PC-3 (cell line): ENCODE data around the gene GAB2. TPM values are rescaled to one million over a fixed set of nuclear protein-coding genes. Genes with fewer than 3 reads are reported as not detected.

ENCODE experiments used
- ATAC-seq: fragments of 200-7000 bp; cut with Tn5 transposase; 2 replicates; pipeline ENCODE4 v1.9.1; 2020; ENCODE audit warnings: mild to moderate bottlenecking, moderate library complexity
- BruUV-seq: library from RNA; stranded (reverse); fragments of 400-500 nt; replicated peaks from 2 replicates; lab custom pipeline; 2021; lab: Mats Ljungman, UMichigan
- CTCF ChIA-PET: fragments of 300-600 bp; sonication (Branson Sonifier 250); formaldehyde crosslinking; loops from one replicate; lab custom pipeline; 2022; ENCODE audit warnings: antibody characterized with exemption; lab: Charles Lee
- POLR2A ChIA-PET: fragments of 300-600 bp; sonication (Branson Sonifier 250); formaldehyde crosslinking; loops from one replicate; lab custom pipeline; 2022; ENCODE audit warnings: antibody characterized with exemption; ENCODE audit not compliant: unreplicated experiment; lab: Charles Lee
- DNase-seq: peaks from one replicate; pipeline ENCODE4 v3.0.0-alpha.2; 2015
- H2AFZ ChIP-seq: fragments of 300-600 bp; sonication (generic); 2 replicates; pipeline ENCODE4 v1.6.0; 2016; ENCODE audit warnings: antibody characterized with exemption, low read length
- H3F3A ChIP-seq: fragments of 300-600 bp; sonication (generic); one replicate; pipeline ENCODE4 v1.6.0; 2017; ENCODE audit warnings: antibody characterized with exemption, low read length, control low read depth, mild to moderate bottlenecking; ENCODE audit not compliant: unreplicated experiment
- H3K27ac ChIP-seq: fragments of 300-600 bp; sonication (generic); 2 replicates; pipeline ENCODE4 v1.5.1; 2016; ENCODE audit warnings: mild to moderate bottlenecking, low read length
- H3K27me3 ChIP-seq: fragments of 300-600 bp; sonication (generic); 2 replicates; pipeline ENCODE4 v1.6.1; 2016; ENCODE audit warnings: low read length, mixed read lengths
- H3K36me3 ChIP-seq: fragments of 300-600 bp; sonication (generic); 2 replicates; pipeline ENCODE4 v1.6.1; 2016; ENCODE audit warnings: low read depth, mixed run types, low read length, mixed read lengths
- H3K4me1 ChIP-seq: fragments of 300-600 bp; sonication (generic); 2 replicates; pipeline ENCODE4 v1.5.1; 2016; ENCODE audit warnings: low read length; ENCODE audit not compliant: insufficient read depth
- H3K4me2 ChIP-seq: fragments of 300-600 bp; sonication (generic); 2 replicates; pipeline ENCODE4 v1.6.0; 2016; ENCODE audit warnings: low read length
- H3K4me3 ChIP-seq: fragments of 300-600 bp; sonication (generic); 2 replicates; pipeline ENCODE4 v1.5.1; 2016; ENCODE audit warnings: mild to moderate bottlenecking, low read length, mixed read lengths
- H3K79me2 ChIP-seq: fragments of 300-600 bp; sonication (generic); 2 replicates; pipeline ENCODE4 v1.6.1; 2017; ENCODE audit warnings: low read length, mixed read lengths
- H3K9ac ChIP-seq: fragments of 300-600 bp; sonication (generic); 2 replicates; pipeline ENCODE4 v1.6.0; 2016; ENCODE audit warnings: mild to moderate bottlenecking, low read length
- H3K9me2 ChIP-seq: fragments of 300-600 bp; sonication (generic); replicated peaks from 2 replicates; pipeline ENCODE4 v1.6.1; 2016; ENCODE audit warnings: mixed run types, low read length, mixed read lengths
- H3K9me3 ChIP-seq: fragments of 300-600 bp; sonication (generic); 2 replicates; pipeline ENCODE4 v1.6.1; 2016; ENCODE audit warnings: low read length, mixed read lengths
- H4K20me1 ChIP-seq: fragments of 300-600 bp; sonication (generic); 2 replicates; pipeline ENCODE4 v1.6.1; 2016; ENCODE audit warnings: low read length, mixed read lengths
- CTCF ChIP-seq: fragments of 300-600 bp; sonication (generic); conservative IDR thresholded peaks from 2 replicates; pipeline ENCODE4 v1.5.1; 2017; ENCODE audit warnings: antibody characterized with exemption, low read depth, mild to moderate bottlenecking, low read length
- EZH2 ChIP-seq: fragments of 300-600 bp; sonication (generic); IDR thresholded peaks from one replicate; pipeline ENCODE4 v1.6.1; 2017; ENCODE audit warnings: antibody characterized with exemption, mild to moderate bottlenecking, low read length; ENCODE audit not compliant: unreplicated experiment
- EZH2phosphoT487 ChIP-seq: fragments of 300-600 bp; sonication (generic); IDR thresholded peaks from 2 replicates; pipeline ENCODE4 v1.6.1; 2018; ENCODE audit warnings: mild to moderate bottlenecking, antibody characterized with exemption, low read length, borderline replicate concordance
- intact Hi-C: fragments of 100-400 bp; cut with micrococcal nuclease; formaldehyde crosslinking; loops from 2 replicates; pipeline ENCODE4 v1.9.0; 2023
- total RNA-seq: library from RNA; depleted of rRNA; stranded (reverse); fragments of >200 nt; gene quantifications from 2 replicates; pipeline ENCODE4 v1.2.3, GENCODE V29; 2014

GAB2 gene
- total RNA-seq, 1 experiment from 2014 or later: 7.1 TPM

DNA sequence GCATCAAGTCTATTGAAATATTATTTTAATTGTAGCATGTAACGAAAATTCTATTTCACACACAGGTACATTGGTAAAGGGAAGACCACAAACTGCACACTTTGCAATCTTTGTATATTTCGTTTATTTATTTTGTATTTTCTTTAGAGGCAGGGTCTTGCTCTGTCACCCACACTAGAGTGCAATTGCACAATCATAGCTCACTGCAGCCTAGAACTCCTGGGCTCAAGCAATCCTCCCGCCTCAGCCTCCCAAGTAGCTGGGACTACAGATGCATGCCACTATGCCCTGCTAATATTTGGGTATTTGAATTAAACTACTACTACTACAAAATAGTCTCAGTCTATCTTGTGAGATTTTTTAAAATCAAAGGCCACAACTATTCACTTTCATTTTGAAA is 42.7 kb downstream of the GAB2 start:
- TF ChIP-seq EZH2: no peak
- no peak for TF ChIP-seq CTCF
- no peak for TF ChIP-seq EZH2phosphoT487
- no TSS peak for BruUV-seq

GRCh38 chr11:78373689-78374088 is 43.9 kb downstream of the GAB2 start:
- no peaks in the 10 kb centered on the region for H3K36me3 ChIP-seq
- BruUV-seq: no TSS peak
- H3K9ac ChIP-seq: no peak overlapping the region
- ATAC-seq (no peak), DNase-seq (no peak)
- no peak overlapping the region for H3K27ac ChIP-seq
- H3K4me3 ChIP-seq: no peak overlapping the region
- ChIA-PET POLR2A (no interaction called here), CTCF (no interaction called here)
- no peaks in the 10 kb centered on the region for H3K79me2 ChIP-seq
- no peaks in the 10 kb centered on the region for H3K9me2 ChIP-seq
- peaks cover 4% of the 10 kb centered on the region; the same call in 1 of the 2 replicates for H3K4me1 ChIP-seq
- H3F3A ChIP-seq: no peaks in the 10 kb centered on the region
- TF ChIP-seq EZH2phosphoT487 (no peak), EZH2 (no peak), CTCF (no peak)
- intact Hi-C loops: loop anchor here (5.0 kb wide), 1 partner anchor 34 kb away; no protein-coding TSS in a partner anchor
- no peaks in the 10 kb centered on the region for H3K9me3 ChIP-seq
- H3K4me2 ChIP-seq: no peak overlapping the region
- H3K27me3 ChIP-seq: no peaks in the 10 kb centered on the region
- no peaks in the 10 kb centered on the region for H4K20me1 ChIP-seq
- no peak overlapping the region for H2AFZ ChIP-seq

More for the DNA sequence above, 42.7 kb downstream of the GAB2 start:
- Histone ChIP-seq H3K9me2 (no peaks in the 10 kb centered on the region), H3K4me3 (no peak overlapping the region), H3K9me3 (no peaks in the 10 kb centered on the region), H3F3A (no peaks in the 10 kb centered on the region), H3K36me3 (no peaks in the 10 kb centered on the region), H3K4me1 (peaks cover 4% of the 10 kb centered on the region; the same call in 1 of the 2 replicates), H3K79me2 (no peaks in the 10 kb centered on the region), H3K4me2 (no peak overlapping the region), H3K27ac (no peak overlapping the region), H3K9ac (no peak overlapping the region), H2AFZ (no peak overlapping the region), H4K20me1 (no peaks in the 10 kb centered on the region), H3K27me3 (no peaks in the 10 kb centered on the region)
- DNase-seq: no peak
- POLR2A ChIA-PET: no interaction called here
- intact Hi-C loops: loop anchor here (5.0 kb wide), 1 partner anchor 32 kb away; no protein-coding TSS in a partner anchor
- CTCF ChIA-PET: no interaction called here
- no peak for ATAC-seq

- DNase-seq: no peak
- Histone ChIP-seq H3K9ac (no peak overlapping the region), H3K4me3 (no peak overlapping the region), H2AFZ (no peak overlapping the region), H3K9me3 (no peaks in the 10 kb centered on the region), H3K27me3 (no peaks in the 10 kb centered on the region), H3K9me2 (no peaks in the 10 kb centered on the region), H3K36me3 (no peaks in the 10 kb centered on the region), H4K20me1 (no peaks in the 10 kb centered on the region), H3K4me2 (no peak overlapping the region), H3F3A (no peaks in the 10 kb centered on the region), H3K4me1 (peaks cover 9% of the 10 kb centered on the region; the same call in 1 of the 2 replicates), H3K27ac (no peak overlapping the region), H3K79me2 (no peaks in the 10 kb centered on the region)
- ChIA-PET CTCF (no interaction called here), POLR2A (no interaction called here)
- BruUV-seq: no TSS peak
- TF ChIP-seq EZH2phosphoT487: no peak
- TF ChIP-seq CTCF: no peak
- no peak for TF ChIP-seq EZH2
- intact Hi-C loops: loop anchor here (5.0 kb wide), 1 partner anchor 35 kb away; no protein-coding TSS in a partner anchor
- no peak for ATAC-seq
Observed at GRCh38 chr11:78372114-78372768, 45.4 kb downstream of the GAB2 start.
